Esophagus squamous epithelium (tissue), 5 donors: ENCODE measurements around the gene CCDC106. TPM values are rescaled to one million over a fixed set of nuclear protein-coding genes. Genes with fewer than 3 reads are reported as not detected.

Experiments
- DNase-seq: peaks from one replicate; lab custom pipeline; 2025; lab: John Stamatoyannopoulos, UW
- H3K27ac ChIP-seq, 4 donors: fragments of 200-600 bp; sonication (generic); one replicate each; pipeline ENCODE4 v1.5.1; 2016 to 2019; ENCODE audit warnings: mild to moderate bottlenecking in 1 of 4
- H3K27me3 ChIP-seq, 4 donors: fragments of 200-600 bp; sonication (generic); 1 replicate in 3 of 4; 2 replicates in 1 of 4; pipeline versions ENCODE4 v1.5.1 to v1.6.0; 2017 to 2021; ENCODE audit warnings: antibody characterized with exemption in 1 of 4
- H3K36me3 ChIP-seq, 3 donors: fragments of 200-600 bp; sonication (generic); one replicate each; pipeline ENCODE4 v1.5.1; 2016 to 2019
- H3K4me1 ChIP-seq, 3 donors: fragments of 200-600 bp; sonication (generic); one replicate each; pipeline ENCODE4 v1.5.1; 2017 to 2019
- H3K4me3 ChIP-seq, 4 donors: fragments of 200-600 bp; sonication (generic); 1 replicate in 3 of 4; 2 replicates in 1 of 4; pipeline ENCODE4 v1.5.1; 2016 to 2019; ENCODE audit warnings: mild to moderate bottlenecking in 2 of 4, moderate library complexity in 1 of 4
- H3K9me3 ChIP-seq, 3 donors: fragments of 200-600 bp; sonication (generic); one replicate each; pipeline ENCODE4 v1.5.1; 2016 to 2019
- POLR2A ChIP-seq, 4 donors: fragments of 450-650 bp; IDR thresholded peaks; one replicate each; pipeline ENCODE4 v1.6.1; 2017; ENCODE audit warnings: antibody characterized with exemption in 4 of 4, mild to moderate bottlenecking in 4 of 4, moderate library complexity in 3 of 4
- WGBS, 2 donors: methylation state at CpG; one replicate each; pipeline ENCODE4 v1.1.5; 2018; 5-methylcytosine and 5-hydroxymethylcytosine counted together
- intact Hi-C: fragments of 100-400 bp; cut with DNase I; formaldehyde crosslinking; loops from one replicate; pipeline ENCODE4 v1.15.0; 2022
- total RNA-seq, 4 donors: library from RNA; depleted of rRNA; stranded (reverse); fragments of >200 nt; gene quantifications; one replicate each; pipeline ENCODE4 v1.1.0, GENCODE V29; 2016
- TF ChIP-seq, protein P1 (sequence below), 6 experiments: fragments of 450-650 bp in 4 of 6; fragments of 200-600 bp in 2 of 6; sonication (generic) in 2 of 6; IDR thresholded peaks; one replicate each; pipeline ENCODE4 v1.5.1; 2016 to 2019; ENCODE audit warnings: antibody characterized with exemption in 6 of 6, mild to moderate bottlenecking in 4 of 6, moderate library complexity in 4 of 6
- donor health status: DM: yes; HTN: yes; CAD: no.

Gene CCDC106
- total RNA-seq, 4 donors from 2014 or later = 2.4 to 7.2 (median 4.6) TPM

DNA sequence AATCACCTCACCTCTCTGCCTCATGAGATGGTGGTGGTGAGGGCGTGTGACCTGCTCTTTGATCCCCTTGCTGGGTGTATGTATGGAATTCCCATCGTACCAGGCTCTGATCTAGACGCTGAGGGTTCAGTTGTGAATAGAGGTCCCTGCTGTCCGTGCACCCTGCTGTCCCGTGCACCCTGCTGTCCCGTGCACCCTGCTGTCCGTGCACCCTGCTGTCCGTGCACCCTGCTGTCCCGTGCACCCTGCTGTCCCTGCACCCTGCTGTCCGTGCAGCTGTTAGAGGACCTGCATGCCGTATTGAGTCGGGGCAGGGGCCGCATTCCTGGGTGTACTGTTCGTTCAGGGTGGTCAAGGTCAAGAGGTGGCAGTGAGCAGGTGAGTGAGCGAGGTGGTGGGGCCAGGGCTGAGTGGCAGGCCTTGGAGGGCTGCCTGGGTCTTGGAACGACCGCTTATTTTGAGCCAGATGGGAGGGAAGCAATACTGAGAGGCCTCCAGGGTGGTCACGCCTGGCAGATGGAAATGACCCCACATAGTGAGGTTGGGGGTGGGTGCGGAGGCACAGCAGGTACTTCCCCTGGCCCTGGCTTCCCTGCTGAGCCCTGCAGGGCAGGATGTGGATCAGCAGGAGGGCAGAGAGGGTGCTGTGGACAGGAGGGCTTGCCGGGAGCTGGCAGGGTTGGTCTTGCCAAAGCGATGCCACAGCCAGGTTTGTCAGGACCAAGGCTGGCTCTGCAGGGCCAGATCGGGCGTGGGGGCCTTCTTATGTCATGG lies 22.5 kb downstream of the CCDC106 start:
- Histone ChIP-seq H3K9me3 (no peaks in the 10 kb centered on the region), H3K4me1 (peaks cover 8 to 59% (median 14%) of the 10 kb centered on the region in 3 donors), H3K27ac (no peak overlapping the region), H3K27me3 (no peaks in the 10 kb centered on the region), H3K4me3 (no peak overlapping the region), H3K36me3 (peaks cover 46 to 89% (median 51%) of the 10 kb centered on the region in 3 donors)
- TF ChIP-seq POLR2A (IDR thresholded peaks at IDR 0.05) = no peak
- TF ChIP-seq, protein P1, sequence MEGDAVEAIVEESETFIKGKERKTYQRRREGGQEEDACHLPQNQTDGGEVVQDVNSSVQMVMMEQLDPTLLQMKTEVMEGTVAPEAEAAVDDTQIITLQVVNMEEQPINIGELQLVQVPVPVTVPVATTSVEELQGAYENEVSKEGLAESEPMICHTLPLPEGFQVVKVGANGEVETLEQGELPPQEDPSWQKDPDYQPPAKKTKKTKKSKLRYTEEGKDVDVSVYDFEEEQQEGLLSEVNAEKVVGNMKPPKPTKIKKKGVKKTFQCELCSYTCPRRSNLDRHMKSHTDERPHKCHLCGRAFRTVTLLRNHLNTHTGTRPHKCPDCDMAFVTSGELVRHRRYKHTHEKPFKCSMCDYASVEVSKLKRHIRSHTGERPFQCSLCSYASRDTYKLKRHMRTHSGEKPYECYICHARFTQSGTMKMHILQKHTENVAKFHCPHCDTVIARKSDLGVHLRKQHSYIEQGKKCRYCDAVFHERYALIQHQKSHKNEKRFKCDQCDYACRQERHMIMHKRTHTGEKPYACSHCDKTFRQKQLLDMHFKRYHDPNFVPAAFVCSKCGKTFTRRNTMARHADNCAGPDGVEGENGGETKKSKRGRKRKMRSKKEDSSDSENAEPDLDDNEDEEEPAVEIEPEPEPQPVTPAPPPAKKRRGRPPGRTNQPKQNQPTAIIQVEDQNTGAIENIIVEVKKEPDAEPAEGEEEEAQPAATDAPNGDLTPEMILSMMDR (IDR thresholded peaks at IDR 0.05) = no peak
- no peak for DNase-seq
- WGBS, 2 donors = 78 to 81% methylated on average over 14 to 22 of the region's 23 CpGs
- intact Hi-C loops = no loop called here

DNA sequence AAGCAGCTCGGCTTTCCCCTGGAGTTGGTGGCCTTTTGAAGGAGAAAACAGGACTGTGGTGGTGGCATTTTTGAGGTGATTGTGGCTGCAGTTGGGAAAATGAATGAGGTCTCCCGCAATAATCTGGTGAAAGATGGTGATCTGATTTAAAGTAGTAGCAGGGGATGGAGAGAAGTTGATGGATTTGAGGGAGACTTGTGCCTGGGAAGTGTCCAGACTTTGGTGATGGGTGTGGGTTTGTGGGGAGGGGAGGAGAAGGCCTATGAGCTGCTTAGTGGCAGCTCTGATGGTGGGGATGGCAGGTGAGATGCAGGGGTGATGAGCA lies 23.0 kb downstream of the CCDC106 start:
- TF ChIP-seq, protein P1 (IDR thresholded peaks at IDR 0.05) = no peak
- no peak for TF ChIP-seq POLR2A (IDR thresholded peaks at IDR 0.05)

DNA sequence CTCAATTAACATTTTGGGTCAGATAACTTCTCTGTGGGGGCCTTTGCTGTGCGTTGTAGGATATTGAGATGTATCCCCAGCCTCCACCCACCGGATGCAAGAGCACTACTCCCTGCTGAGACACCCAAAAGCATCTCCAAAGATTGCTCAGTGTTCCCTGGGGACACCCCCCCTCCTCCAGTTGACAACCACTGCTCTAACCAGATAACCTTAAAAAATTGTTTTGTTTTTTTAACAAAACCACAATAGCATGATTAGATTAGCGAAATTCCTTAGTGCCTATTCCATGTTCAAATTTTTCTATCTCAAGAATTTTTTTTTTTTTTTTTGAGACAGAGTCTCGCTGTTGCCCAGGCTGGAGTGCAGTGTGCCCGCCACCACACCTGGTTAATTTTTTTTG lies 24.4 kb downstream of the CCDC106 start:
- no peak for TF ChIP-seq POLR2A (IDR thresholded peaks at IDR 0.05)
- TF ChIP-seq, protein P1 (IDR thresholded peaks at IDR 0.05) = no peak
- Histone ChIP-seq H3K27ac (no peak overlapping the region), H3K4me3 (no peak overlapping the region), H3K4me1 (peaks cover 27 to 67% (median 31%) of the 10 kb centered on the region in 3 donors), H3K9me3 (no peaks in the 10 kb centered on the region), H3K27me3 (no peaks in the 10 kb centered on the region), H3K36me3 (peaks cover 28 to 70% (median 34%) of the 10 kb centered on the region in 3 donors)
- intact Hi-C loops = no loop called here
- 82 to 83% methylated on average over 5 of the region's 5 CpGs for WGBS, 2 donors
- DNase-seq = no peak

More for the DNA sequence above, 23.0 kb downstream of the CCDC106 start:
- DNase-seq = no peak
- H3K36me3 ChIP-seq = peaks cover 41 to 84% (median 48%) of the 10 kb centered on the region in 3 donors
- peaks cover 13 to 63% (median 18%) of the 10 kb centered on the region in 3 donors for H3K4me1 ChIP-seq
- H3K9me3 ChIP-seq = no peaks in the 10 kb centered on the region
- intact Hi-C loops = no loop called here
- WGBS, 2 donors = 50 to 60% methylated on average over 2 of the region's 2 CpGs
- H3K27ac ChIP-seq = no peak overlapping the region
- H3K4me3 ChIP-seq = no peak overlapping the region
- H3K27me3 ChIP-seq = no peaks in the 10 kb centered on the region

DNA sequence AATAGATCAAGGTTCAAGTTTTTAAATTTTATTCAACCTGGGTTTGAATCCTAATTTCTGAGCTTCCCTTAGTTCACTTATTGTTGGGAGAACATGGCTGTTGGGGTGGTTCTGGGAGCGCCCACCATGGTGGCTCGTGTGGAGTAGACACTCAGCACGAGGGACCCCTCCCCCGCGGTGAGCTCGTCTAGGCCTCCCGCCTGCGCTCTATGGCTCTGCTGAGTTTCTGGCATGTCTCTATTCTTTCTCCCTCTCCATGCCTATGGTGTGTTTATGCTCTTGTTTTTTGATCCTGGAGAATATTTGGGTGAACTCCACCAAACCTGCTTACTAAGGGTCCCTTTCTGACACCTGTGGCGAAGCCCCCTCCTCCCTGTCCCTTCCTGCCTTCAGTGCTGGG lies 25.5 kb downstream of the CCDC106 start:
- peaks cover 26 to 70% (median 27%) of the 10 kb centered on the region in 3 donors for H3K36me3 ChIP-seq

DNA sequence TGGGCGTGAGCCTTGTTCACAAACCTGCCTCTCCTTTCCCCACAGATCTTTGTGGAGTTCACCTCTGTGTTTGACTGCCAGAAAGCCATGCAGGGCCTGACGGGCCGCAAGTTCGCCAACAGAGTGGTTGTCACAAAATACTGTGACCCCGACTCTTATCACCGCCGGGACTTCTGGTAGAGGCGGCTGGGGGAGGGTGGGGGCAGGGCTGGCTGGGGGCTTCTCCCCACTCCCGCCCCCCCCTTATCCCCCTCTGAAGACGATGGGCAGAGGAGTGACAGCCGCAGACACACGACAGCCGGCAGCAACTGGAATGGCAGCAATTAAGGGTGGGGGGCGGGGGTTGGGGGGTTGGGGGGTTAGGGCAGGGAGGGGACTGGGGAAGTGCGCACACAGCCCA lies 25.9 kb downstream of the CCDC106 start:
- H3K9me3 ChIP-seq = no peaks in the 10 kb centered on the region
- peak overlapping the region in 3 of 4 donors; percentile 14 to 93 (median 82) for H3K27ac ChIP-seq
- H3K4me1 ChIP-seq = peaks cover 32 to 69% (median 33%) of the 10 kb centered on the region in 3 donors
- intact Hi-C loops = no loop called here
- no peaks in the 10 kb centered on the region for H3K27me3 ChIP-seq
- WGBS, 2 donors = 94 to 100% methylated on average over 1 to 2 of the region's 15 CpGs
- H3K36me3 ChIP-seq = peaks cover 26 to 70% (median 27%) of the 10 kb centered on the region in 3 donors
- no peak overlapping the region for H3K4me3 ChIP-seq
- no peak for TF ChIP-seq POLR2A (IDR thresholded peaks at IDR 0.05)
- TF ChIP-seq, protein P1 (IDR thresholded peaks at IDR 0.05) = no peak
- DNase-seq = no peak

More for the DNA sequence above, 25.5 kb downstream of the CCDC106 start:
- H3K27ac ChIP-seq = peak overlapping the region in 2 of 4 donors; percentile 14 to 93
- H3K4me3 ChIP-seq = no peak overlapping the region
- intact Hi-C loops = no loop called here
- H3K4me1 ChIP-seq = peaks cover 32 to 67% (median 33%) of the 10 kb centered on the region in 3 donors
- WGBS, 2 donors = 68 to 73% methylated on average over 7 to 9 of the region's 9 CpGs
- no peaks in the 10 kb centered on the region for H3K9me3 ChIP-seq
- H3K27me3 ChIP-seq = no peaks in the 10 kb centered on the region
- no peak for TF ChIP-seq POLR2A (IDR thresholded peaks at IDR 0.05)
- TF ChIP-seq, protein P1 (IDR thresholded peaks at IDR 0.05) = no peak
- DNase-seq = no peak
